Thyroid gland (tissue), 4 donors: ENCODE data around the gene PIGQ.

ENCODE experiments used
- CTCF ChIP-seq, 6 experiments: fragments of 200-600 bp in 3 of 6; fragments of 450-650 bp in 3 of 6; sonication (generic) in 3 of 6; IDR thresholded peaks; one replicate each; pipeline ENCODE4 v1.5.1; 2016 to 2019; ENCODE audit warnings: antibody characterized with exemption in 6 of 6, mild to moderate bottlenecking in 2 of 6, inconsistent platforms in 1 of 6, moderate library complexity in 1 of 6
- POLR2A ChIP-seq, 2 donors: fragments of 450-650 bp; IDR thresholded peaks; one replicate each; pipeline ENCODE4 v1.6.1; 2017; ENCODE audit warnings: antibody characterized with exemption in 2 of 2, mild to moderate bottlenecking in 2 of 2, moderate library complexity in 1 of 2

- no peak for TF ChIP-seq POLR2A (IDR thresholded peaks at IDR 0.05)
- TF ChIP-seq CTCF (IDR thresholded peaks at IDR 0.05), result no peak
These were observed 56.4 kb downstream of the PIGQ start for GRCh38 chr16:625977-626765.
